MM.1S (cell line): ENCODE results near the gene DCAF10.

Experiments
- CTCF ChIP-seq: fragments of 300-600 bp; sonication (generic); IDR thresholded peaks from 2 replicates; pipeline ENCODE4 v1.5.1; 2016; ENCODE audit warnings: antibody characterized with exemption, low read length, mixed read lengths
- EZH2 ChIP-seq: fragments of 300-600 bp; sonication (generic); optimal IDR thresholded peaks from 2 replicates; pipeline ENCODE3; 2017; ENCODE audit warnings: low read depth, mild to moderate bottlenecking, antibody characterized with exemption, low read length, mixed read lengths

- TF ChIP-seq EZH2 = no peak
- TF ChIP-seq CTCF = no peak
These were observed 39.1 kb upstream of the DCAF10 start for GRCh38 chr9:37761511-37761910.
